Loucy (cell line): ENCODE measurements around the gene PCDHGA2.

Experiments
- H2AFZ ChIP-seq: fragments of 200-600 bp; sonication (generic); 2 replicates; pipeline ENCODE4 v1.6.0; 2016; ENCODE audit warnings: antibody characterized with exemption, mild to moderate bottlenecking, low read length, moderate library complexity
- H3F3A ChIP-seq: fragments of 200-600 bp; 2 replicates; pipeline ENCODE4 v1.6.0; 2016; ENCODE audit warnings: antibody characterized with exemption, low read depth, mild to moderate bottlenecking
- H3K27me3 ChIP-seq: fragments of 200-600 bp; sonication (generic); 2 replicates; pipeline ENCODE4 v1.6.1; 2014; ENCODE audit warnings: low read length, mild to moderate bottlenecking; ENCODE audit not compliant: insufficient read depth, poor library complexity, severe bottlenecking
- H3K36me3 ChIP-seq: fragments of 200-600 bp; sonication (generic); 2 replicates; pipeline ENCODE4 v1.6.1; 2016; ENCODE audit warnings: low read length; ENCODE audit not compliant: insufficient read depth
- H3K4me1 ChIP-seq: fragments of 200-600 bp; sonication (generic); 2 replicates; pipeline ENCODE4 v1.5.1; 2014; ENCODE audit warnings: low read length, mild to moderate bottlenecking; ENCODE audit not compliant: insufficient read depth, poor library complexity, severe bottlenecking
- H3K4me2 ChIP-seq: fragments of 200-600 bp; sonication (generic); 2 replicates; pipeline ENCODE4 v1.6.0; 2014; ENCODE audit warnings: antibody characterized with exemption, low read length, low read depth, mild to moderate bottlenecking; ENCODE audit not compliant: poor library complexity, severe bottlenecking
- H3K4me3 ChIP-seq: fragments of 200-600 bp; sonication (generic); 2 replicates; pipeline ENCODE4 v1.5.1; 2014; ENCODE audit warnings: low read length, mild to moderate bottlenecking, mixed read lengths; ENCODE audit not compliant: poor library complexity, severe bottlenecking
- H3K79me2 ChIP-seq: fragments of 200-600 bp; sonication (generic); 2 replicates; pipeline ENCODE4 v1.6.1; 2014; ENCODE audit warnings: low read length; ENCODE audit not compliant: insufficient read depth
- H3K9ac ChIP-seq: fragments of 200-600 bp; sonication (generic); 2 replicates; pipeline ENCODE4 v1.6.0; 2014; ENCODE audit warnings: mild to moderate bottlenecking, low read depth, low read length, moderate library complexity; ENCODE audit not compliant: poor library complexity, severe bottlenecking
- H3K9me2 ChIP-seq: fragments of 200-600 bp; sonication (generic); replicated peaks from 2 replicates; pipeline ENCODE4 v1.6.1; 2016; ENCODE audit warnings: low read depth, low read length, mixed read lengths
- H3K9me3 ChIP-seq: fragments of 200-600 bp; sonication (generic); 2 replicates; pipeline ENCODE4 v1.6.1; 2014; ENCODE audit warnings: mild to moderate bottlenecking, antibody characterized with exemption, low read length, low read depth; ENCODE audit not compliant: insufficient read depth
- H4K20me1 ChIP-seq: fragments of 200-600 bp; sonication (generic); 2 replicates; pipeline ENCODE4 v1.6.0; 2014; ENCODE audit warnings: antibody characterized with exemption, low read length, mild to moderate bottlenecking; ENCODE audit not compliant: insufficient read depth, poor library complexity, severe bottlenecking
- CTCF ChIP-seq: fragments of 200-600 bp; sonication (generic); conservative IDR thresholded peaks from 2 replicates; pipeline ENCODE4 v1.5.1; 2014; ENCODE audit warnings: mild to moderate bottlenecking, antibody characterized with exemption, low read length
- EZH2phosphoT487 ChIP-seq: fragments of 200-600 bp; IDR thresholded peaks from 2 replicates; pipeline ENCODE4 v1.6.1; 2018; ENCODE audit warnings: antibody characterized with exemption, mild to moderate bottlenecking, moderate library complexity, borderline replicate concordance

PCDHGA2 gene

GRCh38 chr5:141319699-141320098, 18.9 kb upstream of the PCDHGA2 start:
- H3K79me2 ChIP-seq = peaks cover 13% of the 10 kb centered on the region
- H4K20me1 ChIP-seq = no peaks in the 10 kb centered on the region
- H3K9me3 ChIP-seq = peaks cover 20% of the 10 kb centered on the region; the same call in 1 of the 2 replicates
- no peaks in the 10 kb centered on the region for H3K9me2 ChIP-seq
- H3F3A ChIP-seq = no peaks in the 10 kb centered on the region
- H3K36me3 ChIP-seq = no peaks in the 10 kb centered on the region
- H3K9ac ChIP-seq = no peak overlapping the region
- peak overlapping the region; percentile 39 for H3K4me2 ChIP-seq
- no peaks in the 10 kb centered on the region for H3K27me3 ChIP-seq
- no peaks in the 10 kb centered on the region for H3K4me1 ChIP-seq
- TF ChIP-seq EZH2phosphoT487 (no peak), CTCF (no peak)
- H3K4me3 ChIP-seq = peak overlapping the region; percentile 79
- H2AFZ ChIP-seq = no peak overlapping the region

GRCh38 chr5:141320225-141321169, 18.1 kb upstream of the PCDHGA2 start, which contains the start of gene TAF7:
TSS of gene TAF7 (minus strand) at chr5:141320784. CDS start at chr5:141320044, 740 bp downstream.
- H3K79me2 ChIP-seq = peaks cover 13% of the 10 kb centered on the region
- H4K20me1 ChIP-seq = no peaks in the 10 kb centered on the region
- peak within 1 kb of the TSS; percentile 39 for H3K4me2 ChIP-seq
- H3K4me3 ChIP-seq = peak within 1 kb of the TSS; percentile 79
- H3K9ac ChIP-seq = peak within 1 kb of the TSS; percentile 75
- H3K9me2 ChIP-seq = no peaks in the 10 kb centered on the region
- no peaks in the 10 kb centered on the region for H3K4me1 ChIP-seq
- H3K27me3 ChIP-seq = no peaks in the 10 kb centered on the region
- H3K9me3 ChIP-seq = peaks cover 20% of the 10 kb centered on the region; the same call in 1 of the 2 replicates
- no peaks in the 10 kb centered on the region for H3F3A ChIP-seq
- peak; percentile 87 for TF ChIP-seq CTCF
- no peak for TF ChIP-seq EZH2phosphoT487
- H2AFZ ChIP-seq = peak within 1 kb of the TSS; percentile 94
- no peaks in the 10 kb centered on the region for H3K36me3 ChIP-seq

DNA sequence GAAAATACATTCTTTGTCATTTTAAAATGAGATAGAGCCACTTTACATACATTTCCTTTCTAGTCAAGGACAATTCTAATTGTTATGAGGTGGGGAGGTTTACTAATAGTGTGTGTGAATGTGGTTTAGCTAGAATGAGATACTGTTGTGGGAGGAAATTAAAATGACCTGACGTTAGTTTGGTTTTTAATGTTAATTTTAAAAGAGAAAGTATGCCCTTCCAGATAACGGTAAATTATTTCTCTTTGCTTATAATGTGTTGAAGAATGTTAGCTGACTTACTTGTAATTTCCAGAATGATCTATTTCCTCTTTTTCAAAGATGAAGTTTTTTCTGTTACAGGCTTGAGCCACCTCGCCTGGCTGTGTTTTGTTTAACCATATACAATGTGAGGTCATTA, 16.3 kb upstream of the PCDHGA2 start:
- Histone ChIP-seq H3K4me3 (no peak overlapping the region), H3K9me3 (peaks cover 17% of the 10 kb centered on the region; the same call in 1 of the 2 replicates)
- TF ChIP-seq EZH2phosphoT487 = no peak
- no peak for TF ChIP-seq CTCF

More for the DNA sequence above, 16.3 kb upstream of the PCDHGA2 start:
- Histone ChIP-seq H3K79me2 (peaks cover 13% of the 10 kb centered on the region), H3K4me2 (no peak overlapping the region), H2AFZ (no peak overlapping the region), H3K4me1 (no peaks in the 10 kb centered on the region), H3F3A (no peaks in the 10 kb centered on the region), H3K36me3 (no peaks in the 10 kb centered on the region), H3K9me2 (no peaks in the 10 kb centered on the region), H3K27me3 (no peaks in the 10 kb centered on the region), H4K20me1 (no peaks in the 10 kb centered on the region), H3K9ac (no peak overlapping the region)
